Right ventricle myocardium inferior (tissue), 1 donor: ENCODE data around the gene DGKD. TPM values are rescaled to one million over a fixed set of nuclear protein-coding genes. Genes with fewer than 3 reads are reported as not detected.
"Not testable (repeated sequence)": the region's sequence is repeated elsewhere in the genome, so short reads cannot be mapped to it uniquely, and the experiment has no call there.

Experiments used
- ATAC-seq: fragments of 200-7000 bp; cut with Tn5 transposase; one replicate; pipeline ENCODE4 v1.9.1; 2020; ENCODE audit warnings: mild to moderate bottlenecking, moderate library complexity
- DNase-seq: peaks from one replicate; pipeline ENCODE4 v3.0.0; 2021; ENCODE audit errors: missing footprints
- intact Hi-C: fragments of 100-400 bp; cut with DNase I; formaldehyde crosslinking; loops from one replicate; pipeline ENCODE4 v1.11.0; 2022
- total RNA-seq: library from RNA; stranded (reverse); fragmentation: NEBNext Ultra II Directional; extraction: Animal tissue kit (Norgen Biotek cat#: 25700); gene quantifications from one replicate; pipeline ENCODE4 v1.2.1, GENCODE V29; 2021
- donor health status: DM: no; HTN: yes; CAD: no; lungs with severe emphysema.

DGKD gene
- total RNA-seq, 1 donor from 2014 or later = 29.2 TPM

- DNase-seq (no peak), ATAC-seq (no peak)
- intact Hi-C loops = no loop called here
These were observed 22.2 kb upstream of the DGKD start for GRCh38 chr2:233332125-233332524.

- ATAC-seq = no peak
- DNase-seq = no peak
- intact Hi-C loops = no loop called here
These were observed 19.4 kb upstream of the DGKD start for GRCh38 chr2:233334915-233335314.

GRCh38 chr2:233336091-233336490 is 18.2 kb upstream of the DGKD start:
- DNase-seq, intact Hi-C loops, ATAC-seq: not testable (repeated sequence)

GRCh38 chr2:233336541-233336940 is 17.8 kb upstream of the DGKD start:
- intact Hi-C loops = no loop called here
- ATAC-seq = no peak
- no peak for DNase-seq

GRCh38 chr2:233338046-233338445 is 16.2 kb upstream of the DGKD start:
- intact Hi-C loops = no loop called here
- no peak for ATAC-seq
- no peak for DNase-seq

DNA sequence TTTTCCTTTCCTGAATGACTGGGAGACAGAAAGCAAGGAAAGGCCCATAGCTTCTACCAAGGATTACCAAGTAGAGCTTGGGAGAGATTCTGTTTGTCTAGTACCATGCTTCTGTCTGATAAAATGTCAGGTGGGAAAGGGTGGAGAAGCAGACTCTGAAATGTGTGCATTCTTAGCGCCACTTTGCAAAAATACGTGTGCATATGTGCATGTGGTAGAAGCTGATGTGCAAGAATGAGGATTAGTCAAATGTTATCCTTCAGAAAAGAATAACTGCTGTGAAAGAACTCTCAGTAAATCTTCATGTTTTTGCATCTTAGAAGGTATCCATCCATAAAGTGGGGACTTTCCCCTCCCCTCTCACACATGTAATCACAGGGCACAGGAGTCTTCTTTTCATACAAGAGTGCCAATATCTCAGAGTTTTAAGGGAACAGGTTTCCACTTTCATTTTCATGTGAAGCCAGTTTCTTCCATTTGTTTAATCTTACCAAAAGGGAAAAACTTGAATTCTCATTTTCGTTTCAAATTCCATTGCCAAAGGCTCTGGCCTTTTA is 15.4 kb upstream of the DGKD start:
- ATAC-seq = no peak
- DNase-seq = no peak
- intact Hi-C loops = no loop called here

DNA sequence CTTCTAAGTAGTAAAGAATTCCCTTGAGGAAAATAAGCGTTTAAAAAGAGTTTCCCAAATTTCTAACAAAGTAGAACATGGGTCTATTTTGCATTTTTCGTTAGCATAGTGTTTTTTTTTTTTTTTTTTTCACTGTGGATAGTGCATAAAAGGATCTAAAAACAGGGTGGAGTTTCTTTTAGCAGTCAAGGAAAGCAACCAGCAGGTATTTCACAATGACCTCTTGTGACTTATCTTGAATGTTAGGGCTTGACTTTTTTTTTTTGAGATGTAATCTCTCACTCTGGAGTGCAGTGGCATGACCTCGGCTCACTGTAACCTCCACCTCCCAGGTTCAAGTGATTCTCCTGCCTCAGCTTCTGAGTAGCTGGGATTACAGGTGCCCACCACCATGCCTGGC is 14.9 kb upstream of the DGKD start:
- ATAC-seq = no peak
- intact Hi-C loops = no loop called here
- no peak for DNase-seq

- DNase-seq (no peak), ATAC-seq (no peak)
- intact Hi-C loops = no loop called here
These were observed 13.0 kb upstream of the DGKD start for GRCh38 chr2:233341296-233341695.

- intact Hi-C loops = no loop called here
- ATAC-seq = no peak
- DNase-seq = no peak
These were observed 12.0 kb upstream of the DGKD start for GRCh38 chr2:233342301-233342700.

GRCh38 chr2:233343171-233343705 is 11.1 kb upstream of the DGKD start:
- ATAC-seq (no peak), DNase-seq (no peak)
- intact Hi-C loops = no loop called here

- DNase-seq = no peak
- ATAC-seq = no peak
- intact Hi-C loops = no loop called here
These were observed 7.9 kb upstream of the DGKD start for GRCh38 chr2:233346376-233346775.

DNA sequence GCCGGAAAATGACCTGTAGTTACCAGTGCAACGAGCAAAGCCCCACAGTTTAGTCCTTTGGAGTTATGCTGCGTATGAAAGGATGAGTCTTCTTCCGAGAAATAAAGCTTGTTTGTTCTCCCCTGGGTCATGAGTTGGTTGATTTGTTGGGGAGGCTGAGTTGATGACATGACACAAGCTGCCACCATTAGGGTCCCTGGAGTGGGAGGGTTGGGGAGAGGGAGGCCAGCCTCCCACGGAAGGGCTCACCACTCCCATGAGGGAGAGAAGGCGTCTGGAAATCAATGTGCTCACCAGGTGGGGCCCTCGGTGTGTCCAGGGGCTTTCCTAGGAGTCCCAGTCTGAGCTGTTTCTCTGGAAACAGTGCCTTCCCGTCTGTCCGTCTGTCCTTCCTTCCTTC is 7.4 kb upstream of the DGKD start:
- ATAC-seq (no peak), DNase-seq (no peak)
- intact Hi-C loops = no loop called here

GRCh38 chr2:233349005-233349998 is 5.0 kb upstream of the DGKD start:
- ATAC-seq (peak; percentile 73), DNase-seq (peak; percentile 82)
- intact Hi-C loops = no loop called here

DNA sequence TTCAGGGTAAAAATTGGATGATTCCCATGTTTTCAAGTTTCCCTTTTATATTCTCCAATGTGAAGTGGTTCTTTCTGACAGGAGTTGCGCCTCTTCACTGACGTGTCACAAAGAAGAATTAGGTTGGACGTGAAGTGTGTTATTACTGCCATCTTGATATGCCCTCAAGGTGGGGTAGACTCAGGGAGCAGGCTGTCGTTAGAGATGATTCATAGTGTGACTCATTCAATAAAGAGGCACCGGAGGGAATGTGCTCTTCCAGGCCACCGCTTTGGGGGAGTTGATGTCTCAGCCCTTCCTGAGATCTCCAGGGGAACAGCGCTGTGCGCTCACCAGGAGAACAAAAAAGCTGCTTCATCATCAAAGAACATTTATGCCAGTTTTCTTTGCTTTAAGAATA is 3.6 kb upstream of the DGKD start:
- intact Hi-C loops = no loop called here
- ATAC-seq (no peak), DNase-seq (no peak)

GRCh38 chr2:233351423-233351822 is 2.9 kb upstream of the DGKD start:
- intact Hi-C loops = no loop called here
- DNase-seq = no peak
- ATAC-seq = no peak

- ATAC-seq = no peak
- intact Hi-C loops = no loop called here
- DNase-seq = no peak
These were observed 2.0 kb upstream of the DGKD start for GRCh38 chr2:233352141-233352842.

GRCh38 chr2:233353101-233353768 is 1.1 kb upstream of the DGKD start:
- intact Hi-C loops = no loop called here
- no peak for ATAC-seq

DNA sequence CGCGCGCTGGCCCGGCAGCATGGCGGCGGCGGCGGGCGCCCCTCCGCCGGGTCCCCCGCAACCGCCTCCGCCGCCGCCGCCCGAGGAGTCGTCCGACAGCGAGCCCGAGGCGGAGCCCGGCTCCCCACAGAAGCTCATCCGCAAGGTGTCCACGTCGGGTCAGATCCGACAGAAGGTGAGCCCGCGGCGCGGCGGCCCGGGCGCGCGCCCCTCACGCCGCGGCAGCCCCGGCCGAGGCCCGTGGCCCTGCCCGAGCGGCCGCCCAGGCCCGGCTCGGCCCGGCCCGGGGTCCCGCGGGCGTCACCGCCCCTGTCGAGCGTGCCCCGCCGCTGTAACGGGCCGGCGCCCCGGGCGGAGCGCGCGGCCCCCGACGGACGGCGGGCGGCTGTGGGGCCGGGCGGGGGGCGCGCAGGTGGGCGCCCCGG is 218 bp downstream of the DGKD start:
- no peak for ATAC-seq
- intact Hi-C loops = loop anchor here (1.0 kb wide), 1 partner anchor 89 kb away; no protein-coding TSS in a partner anchor
- no peak for DNase-seq

More at GRCh38 chr2:233353101-233353768, 1.1 kb upstream of the DGKD start:
- DNase-seq = no peak
